HEK293 (cell line): ENCODE results near the gene NPDC1.

ENCODE experiments used
- CTCF ChIA-PET: fragments of 350-600 bp; formaldehyde crosslinking; extraction: SDS; loops from one replicate; lab custom pipeline; 2021; ENCODE audit warnings: antibody characterized with exemption; lab: Yijun Ruan, JAX
- POLR2A ChIA-PET: fragments of 300-600 bp; formaldehyde crosslinking; extraction: SDS; loops from one replicate; lab custom pipeline; 2020; ENCODE audit warnings: antibody characterized with exemption, inconsistent platforms; lab: Yijun Ruan, JAX
- H3K27ac ChIP-seq: fragments of 200-500 bp; sonication (Bioruptor generic); 2 replicates; pipeline ENCODE4 v1.5.1; 2014; ENCODE audit warnings: low read depth, low read length, control low read depth, inconsistent platforms; ENCODE audit errors: extremely low read depth
- H3K36me3 ChIP-seq, 2 experiments: fragments of 200-500 bp in 1 of 2; sonication (Bioruptor generic) in 1 of 2; 1 replicate in 1 of 2; 2 replicates in 1 of 2; pipeline ENCODE4 v1.5.1; 2014 to 2017; ENCODE audit warnings: inconsistent platforms in 2 of 2, low read length in 2 of 2; ENCODE audit not compliant: control insufficient read depth in 2 of 2, insufficient read depth in 1 of 2
- H3K4me1 ChIP-seq: fragments of 200-500 bp; sonication (Bioruptor generic); 2 replicates; pipeline ENCODE4 v1.5.1; 2014; ENCODE audit warnings: mild to moderate bottlenecking, low read length, inconsistent platforms; ENCODE audit not compliant: control insufficient read depth, insufficient read depth
- H3K4me3 ChIP-seq: 2 replicates; pipeline ENCODE4 v1.5.1; 2011; ENCODE audit warnings: low read depth, mild to moderate bottlenecking, control low read depth, low read length, moderate library complexity
- H3K9me3 ChIP-seq: fragments of 200-500 bp; sonication (Bioruptor generic); 2 replicates; pipeline ENCODE4 v1.5.1; 2014; ENCODE audit warnings: low read depth, low read length, inconsistent platforms; ENCODE audit not compliant: control insufficient read depth, insufficient read depth
- EGR2 ChIP-seq: fragments of 450-650 bp; formaldehyde crosslinking; IDR thresholded peaks from 2 replicates; pipeline ENCODE4 v1.5.1; 2016; ENCODE audit warnings: low read depth, missing biosample characterization, missing genetic modification characterization
- GLIS1 ChIP-seq: fragments of 450-650 bp; formaldehyde crosslinking; IDR thresholded peaks from 2 replicates; pipeline ENCODE4 v1.5.1; 2016; ENCODE audit warnings: missing biosample characterization, missing genetic modification characterization
- KLF1 ChIP-seq: fragments of 450-650 bp; formaldehyde crosslinking; IDR thresholded peaks from 2 replicates; pipeline ENCODE4 v1.5.1; 2016; ENCODE audit warnings: missing biosample characterization, missing genetic modification characterization
- KLF16 ChIP-seq: fragments of 450-650 bp; formaldehyde crosslinking; IDR thresholded peaks from 2 replicates; pipeline ENCODE4 v1.5.1; 2017; ENCODE audit warnings: missing biosample characterization, missing genetic modification characterization
- SALL2 ChIP-seq: fragments of 450-650 bp; formaldehyde crosslinking; IDR thresholded peaks from 2 replicates; pipeline ENCODE4 v1.5.0; 2017; ENCODE audit warnings: missing biosample characterization, mild to moderate bottlenecking, missing genetic modification characterization, borderline replicate concordance
- SP2 ChIP-seq: fragments of 450-650 bp; formaldehyde crosslinking; IDR thresholded peaks from 2 replicates; pipeline ENCODE4 v1.5.1; 2016; ENCODE audit warnings: missing biosample characterization, missing genetic modification characterization
- SP3 ChIP-seq: fragments of 450-650 bp; formaldehyde crosslinking; IDR thresholded peaks from 2 replicates; pipeline ENCODE4 v1.5.1; 2016; ENCODE audit warnings: missing biosample characterization, missing genetic modification characterization
- ZBTB7A ChIP-seq: fragments of 450-650 bp; formaldehyde crosslinking; IDR thresholded peaks from 2 replicates; pipeline ENCODE4 v1.5.1; 2016; ENCODE audit warnings: low read depth, missing biosample characterization, missing genetic modification characterization
- ZBTB8A ChIP-seq: fragments of 450-650 bp; formaldehyde crosslinking; IDR thresholded peaks from 2 replicates; pipeline ENCODE4 v1.5.1; 2016; ENCODE audit warnings: missing biosample characterization, missing genetic modification characterization
- ZFHX2 ChIP-seq: fragments of 450-650 bp; formaldehyde crosslinking; conservative IDR thresholded peaks from 2 replicates; pipeline ENCODE4 v1.5.1; 2016; ENCODE audit warnings: missing biosample characterization, missing genetic modification characterization
- ZIC2 ChIP-seq: fragments of 450-650 bp; formaldehyde crosslinking; IDR thresholded peaks from 2 replicates; pipeline ENCODE4 v1.5.1; 2016; ENCODE audit warnings: missing biosample characterization, missing genetic modification characterization
- ZNF341 ChIP-seq: fragments of 450-650 bp; formaldehyde crosslinking; IDR thresholded peaks from 2 replicates; pipeline ENCODE4; 2016; ENCODE audit warnings: low read depth, missing biosample characterization, missing genetic modification characterization
- ZNF510 ChIP-seq: fragments of 450-650 bp; formaldehyde crosslinking; IDR thresholded peaks from 2 replicates; pipeline ENCODE4 v1.5.1; 2018; ENCODE audit warnings: mild to moderate bottlenecking, missing genetic modification characterization, missing biosample characterization; ENCODE audit not compliant: insufficient replicate concordance
- ZNF514 ChIP-seq: fragments of 450-650 bp; formaldehyde crosslinking; IDR thresholded peaks from 2 replicates; pipeline ENCODE4 v1.5.1; 2016; ENCODE audit warnings: missing biosample characterization, missing genetic modification characterization
- ZNF623 ChIP-seq: fragments of 450-650 bp; formaldehyde crosslinking; IDR thresholded peaks from 2 replicates; pipeline ENCODE4 v1.5.1; 2016; ENCODE audit warnings: missing biosample characterization, missing genetic modification characterization
- ZNF658 ChIP-seq: fragments of 450-650 bp; formaldehyde crosslinking; IDR thresholded peaks from 2 replicates; pipeline ENCODE4; 2016; ENCODE audit warnings: missing biosample characterization, missing genetic modification characterization
- ZNF664 ChIP-seq: fragments of 450-650 bp; formaldehyde crosslinking; IDR thresholded peaks from 2 replicates; pipeline ENCODE4 v1.5.1; 2016; ENCODE audit warnings: missing biosample characterization, missing genetic modification characterization
- ZNF768 ChIP-seq: fragments of 450-650 bp; formaldehyde crosslinking; IDR thresholded peaks from 2 replicates; pipeline ENCODE4 v1.5.1; 2018; ENCODE audit warnings: missing biosample characterization, mild to moderate bottlenecking, missing genetic modification characterization
- ZNF830 ChIP-seq: fragments of 450-650 bp; IDR thresholded peaks from 2 replicates; pipeline ENCODE4 v1.5.0; 2018; ENCODE audit warnings: missing biosample characterization, missing genetic modification characterization, low read depth, mild to moderate bottlenecking, moderate library complexity
- ZNF837 ChIP-seq: fragments of 450-650 bp; formaldehyde crosslinking; IDR thresholded peaks from 2 replicates; pipeline ENCODE4 v1.5.1; 2016; ENCODE audit warnings: missing biosample characterization, missing genetic modification characterization
- ZSCAN23 ChIP-seq: fragments of 450-650 bp; formaldehyde crosslinking; IDR thresholded peaks from 2 replicates; pipeline ENCODE4 v1.5.1; 2016; ENCODE audit warnings: missing biosample characterization, missing genetic modification characterization
- ZXDB ChIP-seq: fragments of 450-650 bp; formaldehyde crosslinking; IDR thresholded peaks from 2 replicates; pipeline ENCODE4 v1.5.1; 2016; ENCODE audit warnings: missing biosample characterization, missing genetic modification characterization
- TF ChIP-seq, protein P1 (sequence below): fragments of 450-650 bp; formaldehyde crosslinking; IDR thresholded peaks from 2 replicates; pipeline ENCODE4 v1.5.1; 2016; ENCODE audit warnings: missing biosample characterization, missing genetic modification characterization
- TF ChIP-seq, protein P2 (sequence below): fragments of 450-650 bp; formaldehyde crosslinking; IDR thresholded peaks from 2 replicates; pipeline ENCODE4 v1.5.1; 2016; ENCODE audit warnings: missing biosample characterization, missing genetic modification characterization
- TF ChIP-seq, protein P3 (sequence below): fragments of 450-650 bp; formaldehyde crosslinking; IDR thresholded peaks from 2 replicates; pipeline ENCODE4 v1.5.1; 2016; ENCODE audit warnings: missing biosample characterization, missing genetic modification characterization
- TF ChIP-seq, protein P4 (sequence below): fragments of 450-650 bp; formaldehyde crosslinking; IDR thresholded peaks from 2 replicates; pipeline ENCODE4 v1.5.1; 2016; ENCODE audit warnings: missing biosample characterization, missing genetic modification characterization

Gene NPDC1

DNA sequence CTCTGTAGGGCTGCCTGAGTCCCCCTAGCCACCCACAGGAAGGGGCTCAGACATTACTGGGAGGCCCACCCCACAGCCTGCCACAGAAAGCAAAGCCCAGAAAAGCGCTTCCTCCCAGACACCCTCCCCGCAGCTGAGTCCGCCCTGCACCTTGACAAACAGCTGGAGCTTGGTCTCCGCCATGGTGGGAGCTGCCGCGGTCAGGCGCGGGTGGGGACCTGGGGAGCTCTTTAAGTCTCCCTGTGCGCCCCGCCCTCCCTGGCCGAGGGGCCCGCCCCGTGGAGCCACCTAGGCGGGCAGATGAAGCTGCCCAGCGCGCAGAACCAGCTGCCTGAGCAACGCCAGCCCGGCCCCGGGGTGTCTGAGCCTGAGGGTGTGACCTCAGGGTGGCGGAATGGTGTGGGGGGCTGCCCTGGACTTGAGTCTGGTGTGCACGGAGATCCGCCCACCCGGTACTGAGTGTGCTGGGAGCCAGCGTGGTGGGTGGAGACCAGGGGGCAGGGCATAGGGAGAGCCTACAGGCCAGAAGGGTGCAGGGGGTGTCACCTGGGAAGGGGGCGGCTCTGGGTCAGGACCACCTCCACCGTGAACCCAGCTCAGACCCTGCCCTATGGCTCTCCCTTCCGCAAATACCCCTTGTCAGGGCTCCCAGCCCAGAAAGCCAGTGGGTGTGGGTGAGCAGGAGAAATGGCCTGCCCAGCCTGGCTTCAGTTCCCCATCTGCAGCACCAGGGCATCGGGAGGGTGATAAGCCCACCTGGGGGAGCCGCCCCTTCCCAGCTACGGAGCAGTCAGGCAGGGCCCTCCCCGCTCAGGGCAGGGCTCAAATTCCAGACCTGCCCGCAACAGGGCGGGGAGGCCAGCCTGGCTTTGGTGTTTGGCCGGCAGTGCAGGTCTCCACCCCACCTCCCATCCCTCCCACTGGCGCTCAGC lies 49.4 kb downstream of the NPDC1 start, which contains the start of gene CLIC3 (continued):
- TF ChIP-seq, protein P1, sequence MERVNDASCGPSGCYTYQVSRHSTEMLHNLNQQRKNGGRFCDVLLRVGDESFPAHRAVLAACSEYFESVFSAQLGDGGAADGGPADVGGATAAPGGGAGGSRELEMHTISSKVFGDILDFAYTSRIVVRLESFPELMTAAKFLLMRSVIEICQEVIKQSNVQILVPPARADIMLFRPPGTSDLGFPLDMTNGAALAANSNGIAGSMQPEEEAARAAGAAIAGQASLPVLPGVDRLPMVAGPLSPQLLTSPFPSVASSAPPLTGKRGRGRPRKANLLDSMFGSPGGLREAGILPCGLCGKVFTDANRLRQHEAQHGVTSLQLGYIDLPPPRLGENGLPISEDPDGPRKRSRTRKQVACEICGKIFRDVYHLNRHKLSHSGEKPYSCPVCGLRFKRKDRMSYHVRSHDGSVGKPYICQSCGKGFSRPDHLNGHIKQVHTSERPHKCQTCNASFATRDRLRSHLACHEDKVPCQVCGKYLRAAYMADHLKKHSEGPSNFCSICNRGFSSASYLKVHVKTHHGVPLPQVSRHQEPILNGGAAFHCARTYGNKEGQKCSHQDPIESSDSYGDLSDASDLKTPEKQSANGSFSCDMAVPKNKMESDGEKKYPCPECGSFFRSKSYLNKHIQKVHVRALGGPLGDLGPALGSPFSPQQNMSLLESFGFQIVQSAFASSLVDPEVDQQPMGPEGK (tag by site-specific recombination): peak; percentile 73
- no peak for TF ChIP-seq ZSCAN23 (tag by site-specific recombination)
- TF ChIP-seq ZNF514 (tag by site-specific recombination): no peak
- TF ChIP-seq SP2 (tag by site-specific recombination): peak; percentile 65
- TF ChIP-seq EGR2 (tag by site-specific recombination): peak; percentile 92
- TF ChIP-seq SALL2 (tag by site-specific recombination): no peak
- TF ChIP-seq ZNF510 (tag by site-specific recombination): no peak
- peak; percentile 93 for TF ChIP-seq ZFHX2
- TF ChIP-seq ZNF623: no peak
- TF ChIP-seq, protein P2, sequence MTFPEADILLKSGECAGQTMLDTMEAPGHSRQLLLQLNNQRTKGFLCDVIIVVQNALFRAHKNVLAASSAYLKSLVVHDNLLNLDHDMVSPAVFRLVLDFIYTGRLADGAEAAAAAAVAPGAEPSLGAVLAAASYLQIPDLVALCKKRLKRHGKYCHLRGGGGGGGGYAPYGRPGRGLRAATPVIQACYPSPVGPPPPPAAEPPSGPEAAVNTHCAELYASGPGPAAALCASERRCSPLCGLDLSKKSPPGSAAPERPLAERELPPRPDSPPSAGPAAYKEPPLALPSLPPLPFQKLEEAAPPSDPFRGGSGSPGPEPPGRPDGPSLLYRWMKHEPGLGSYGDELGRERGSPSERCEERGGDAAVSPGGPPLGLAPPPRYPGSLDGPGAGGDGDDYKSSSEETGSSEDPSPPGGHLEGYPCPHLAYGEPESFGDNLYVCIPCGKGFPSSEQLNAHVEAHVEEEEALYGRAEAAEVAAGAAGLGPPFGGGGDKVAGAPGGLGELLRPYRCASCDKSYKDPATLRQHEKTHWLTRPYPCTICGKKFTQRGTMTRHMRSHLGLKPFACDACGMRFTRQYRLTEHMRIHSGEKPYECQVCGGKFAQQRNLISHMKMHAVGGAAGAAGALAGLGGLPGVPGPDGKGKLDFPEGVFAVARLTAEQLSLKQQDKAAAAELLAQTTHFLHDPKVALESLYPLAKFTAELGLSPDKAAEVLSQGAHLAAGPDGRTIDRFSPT: peak; percentile 42; the same call in 1 of the 2 replicates
- TF ChIP-seq ZIC2 (tag by site-specific recombination): peak; percentile 73
- TF ChIP-seq ZNF341 (tag by site-specific recombination): peak; percentile 72
- peak; percentile 94 for TF ChIP-seq SP3 (tag by site-specific recombination)
- no peak for TF ChIP-seq ZNF837
- peak; percentile 30; the same call in 1 of the 2 replicates for TF ChIP-seq KLF16
- TF ChIP-seq, protein P3, sequence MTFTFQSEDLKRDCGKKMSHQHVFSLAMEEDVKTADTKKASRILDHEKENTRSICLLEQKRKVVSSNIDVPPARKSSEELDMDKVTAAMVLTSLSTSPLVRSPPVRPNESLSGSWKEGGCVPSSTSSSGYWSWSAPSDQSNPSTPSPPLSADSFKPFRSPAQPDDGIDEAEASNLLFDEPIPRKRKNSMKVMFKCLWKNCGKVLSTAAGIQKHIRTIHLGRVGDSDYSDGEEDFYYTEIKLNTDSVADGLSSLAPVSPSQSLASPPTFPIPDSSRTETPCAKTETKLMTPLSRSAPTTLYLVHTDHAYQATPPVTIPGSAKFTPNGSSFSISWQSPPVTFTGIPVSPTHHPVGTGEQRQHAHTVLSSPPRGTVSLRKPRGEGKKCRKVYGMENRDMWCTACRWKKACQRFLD (tag by site-specific recombination): no peak
- TF ChIP-seq ZBTB7A: 0 out of 2 replicates have a peak, but pooled peaks have one; percentile 32
- TF ChIP-seq, all 188 proteins: peak for 19

DNA sequence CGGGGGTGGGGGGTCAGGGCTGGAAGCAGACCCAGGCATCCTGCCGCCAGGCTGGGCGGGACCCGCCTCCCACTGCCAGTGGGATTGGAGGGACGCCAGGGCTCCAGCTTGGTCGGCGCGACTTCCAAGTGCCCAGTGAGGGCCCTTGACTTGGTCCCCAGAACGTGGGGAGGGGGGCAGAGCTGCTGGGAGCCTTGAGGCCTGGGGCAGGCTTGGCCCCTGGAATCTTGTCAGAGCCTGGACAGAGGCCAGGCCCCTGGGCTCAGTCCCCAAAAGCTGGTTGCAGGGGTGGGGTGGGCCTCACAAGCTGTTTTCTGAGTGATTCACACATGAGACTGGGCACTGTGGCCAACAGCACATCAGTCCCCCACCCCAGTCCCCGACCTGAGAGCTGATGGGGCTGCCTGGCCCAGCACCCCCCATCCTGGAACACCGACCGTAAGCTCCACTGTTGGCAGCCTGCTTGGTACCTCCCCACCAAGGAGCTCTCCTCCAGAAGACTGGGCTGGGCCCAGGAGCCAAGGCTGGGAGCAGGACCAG lies 50.1 kb downstream of the NPDC1 start:
- POLR2A ChIA-PET: interaction anchor here (0.7 to 1.6 kb wide), 14 partner anchors 9 to 245 kb away, joined by 3 to 8 read pairs (median 4); partner anchors contain the start of gene TUBB4B

More for the DNA sequence above, 50.1 kb downstream of the NPDC1 start:
- Histone ChIP-seq H3K27ac (no peak overlapping the region), H3K4me1 (peaks cover 5% of the 10 kb centered on the region), H3K4me3 (no peak overlapping the region), H3K9me3 (no peaks in the 10 kb centered on the region), H3K36me3 (peaks cover 0 to 18% of the 10 kb centered on the region in 2 experiments; a peak in 1 of 3 replicates)
- TF ChIP-seq ZBTB8A (tag by site-specific recombination) (peak; percentile 6; the same call in 1 of the 2 replicates), ZIC2 (tag by site-specific recombination) (peak; percentile 32), ZXDB (tag by site-specific recombination) (0 out of 2 replicates have a peak, but pooled peaks have one; percentile 23), ZNF658 (tag by site-specific recombination) (no peak), ZNF830 (tag by site-specific recombination) (no peak), ZNF664 (tag by site-specific recombination) (no peak), EGR2 (tag by site-specific recombination) (peak; percentile 41; the same call in 1 of the 2 replicates), GLIS1 (peak; percentile 50), ZNF768 (tag by site-specific recombination) (no peak), KLF1 (tag by site-specific recombination) (peak; percentile 63; the same call in 1 of the 2 replicates)
- TF ChIP-seq, protein P4, sequence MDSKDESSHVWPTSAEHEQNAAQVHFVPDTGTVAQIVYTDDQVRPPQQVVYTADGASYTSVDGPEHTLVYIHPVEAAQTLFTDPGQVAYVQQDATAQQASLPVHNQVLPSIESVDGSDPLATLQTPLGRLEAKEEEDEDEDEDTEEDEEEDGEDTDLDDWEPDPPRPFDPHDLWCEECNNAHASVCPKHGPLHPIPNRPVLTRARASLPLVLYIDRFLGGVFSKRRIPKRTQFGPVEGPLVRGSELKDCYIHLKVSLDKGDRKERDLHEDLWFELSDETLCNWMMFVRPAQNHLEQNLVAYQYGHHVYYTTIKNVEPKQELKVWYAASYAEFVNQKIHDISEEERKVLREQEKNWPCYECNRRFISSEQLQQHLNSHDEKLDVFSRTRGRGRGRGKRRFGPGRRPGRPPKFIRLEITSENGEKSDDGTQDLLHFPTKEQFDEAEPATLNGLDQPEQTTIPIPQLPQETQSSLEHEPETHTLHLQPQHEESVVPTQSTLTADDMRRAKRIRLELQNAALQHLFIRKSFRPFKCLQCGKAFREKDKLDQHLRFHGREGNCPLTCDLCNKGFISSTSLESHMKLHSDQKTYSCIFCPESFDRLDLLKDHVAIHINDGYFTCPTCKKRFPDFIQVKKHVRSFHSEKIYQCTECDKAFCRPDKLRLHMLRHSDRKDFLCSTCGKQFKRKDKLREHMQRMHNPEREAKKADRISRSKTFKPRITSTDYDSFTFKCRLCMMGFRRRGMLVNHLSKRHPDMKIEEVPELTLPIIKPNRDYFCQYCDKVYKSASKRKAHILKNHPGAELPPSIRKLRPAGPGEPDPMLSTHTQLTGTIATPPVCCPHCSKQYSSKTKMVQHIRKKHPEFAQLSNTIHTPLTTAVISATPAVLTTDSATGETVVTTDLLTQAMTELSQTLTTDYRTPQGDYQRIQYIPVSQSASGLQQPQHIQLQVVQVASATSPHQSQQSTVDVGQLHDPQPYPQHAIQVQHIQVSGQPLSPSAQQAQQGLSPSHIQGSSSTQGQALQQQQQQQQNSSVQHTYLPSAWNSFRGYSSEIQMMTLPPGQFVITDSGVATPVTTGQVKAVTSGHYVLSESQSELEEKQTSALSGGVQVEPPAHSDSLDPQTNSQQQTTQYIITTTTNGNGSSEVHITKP (tag by site-specific recombination): peak; percentile 57
- CTCF ChIA-PET: interaction anchor here (0.7 to 5.4 kb wide), 5 partner anchors 34 to 208 kb away, joined by 3 to 38 read pairs (median 4); partner anchors contain the start of gene ABCA2
